LNCAP (cell line): ENCODE data around the gene EXOC1.

Experiments
- TF ChIP-seq, protein P1 (sequence below): fragments of 450-650 bp; IDR thresholded peaks from 2 replicates; pipeline ENCODE4 v1.5.1; 2017; ENCODE audit warnings: mild to moderate bottlenecking

The EXOC1 gene

DNA sequence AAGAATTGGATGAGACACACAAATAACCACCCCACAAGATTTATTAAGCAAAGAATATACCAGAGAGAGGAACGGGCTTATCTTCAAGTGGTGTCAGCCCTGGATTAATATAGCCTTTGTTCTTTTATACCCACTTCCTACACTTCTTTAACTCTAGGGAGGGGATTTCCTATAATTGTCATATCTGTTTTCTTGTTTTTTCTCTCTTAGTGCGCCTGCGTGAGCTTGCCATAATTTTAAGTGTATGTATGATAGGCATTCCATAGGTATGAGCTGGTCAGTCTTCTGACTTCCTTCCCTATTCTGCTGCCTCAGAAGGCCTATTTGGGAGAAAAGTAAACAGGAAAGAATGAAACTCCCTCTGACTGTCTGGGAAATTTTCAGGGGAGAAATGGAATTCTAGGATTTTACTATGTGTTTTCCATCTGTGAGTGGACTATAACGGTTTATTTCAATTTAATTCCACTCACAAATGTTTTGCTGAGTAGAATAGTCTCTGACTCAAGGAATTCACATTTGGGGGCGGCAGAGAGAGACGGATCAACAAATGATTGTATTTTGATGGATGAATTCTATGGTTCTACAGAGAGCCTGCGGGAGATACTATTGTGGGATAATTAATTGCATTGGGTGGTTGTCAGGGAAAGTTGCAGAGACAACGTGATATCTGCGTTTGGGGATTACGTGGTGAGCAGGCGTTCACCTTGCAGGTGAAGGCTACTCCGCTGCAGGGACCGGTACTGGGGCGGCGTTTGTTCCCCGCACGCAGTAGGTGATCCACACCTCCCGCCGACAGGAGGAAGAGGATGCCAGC lies 94.7 kb downstream of the EXOC1 start:
- TF ChIP-seq, protein P1, sequence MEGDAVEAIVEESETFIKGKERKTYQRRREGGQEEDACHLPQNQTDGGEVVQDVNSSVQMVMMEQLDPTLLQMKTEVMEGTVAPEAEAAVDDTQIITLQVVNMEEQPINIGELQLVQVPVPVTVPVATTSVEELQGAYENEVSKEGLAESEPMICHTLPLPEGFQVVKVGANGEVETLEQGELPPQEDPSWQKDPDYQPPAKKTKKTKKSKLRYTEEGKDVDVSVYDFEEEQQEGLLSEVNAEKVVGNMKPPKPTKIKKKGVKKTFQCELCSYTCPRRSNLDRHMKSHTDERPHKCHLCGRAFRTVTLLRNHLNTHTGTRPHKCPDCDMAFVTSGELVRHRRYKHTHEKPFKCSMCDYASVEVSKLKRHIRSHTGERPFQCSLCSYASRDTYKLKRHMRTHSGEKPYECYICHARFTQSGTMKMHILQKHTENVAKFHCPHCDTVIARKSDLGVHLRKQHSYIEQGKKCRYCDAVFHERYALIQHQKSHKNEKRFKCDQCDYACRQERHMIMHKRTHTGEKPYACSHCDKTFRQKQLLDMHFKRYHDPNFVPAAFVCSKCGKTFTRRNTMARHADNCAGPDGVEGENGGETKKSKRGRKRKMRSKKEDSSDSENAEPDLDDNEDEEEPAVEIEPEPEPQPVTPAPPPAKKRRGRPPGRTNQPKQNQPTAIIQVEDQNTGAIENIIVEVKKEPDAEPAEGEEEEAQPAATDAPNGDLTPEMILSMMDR = no peak

DNA sequence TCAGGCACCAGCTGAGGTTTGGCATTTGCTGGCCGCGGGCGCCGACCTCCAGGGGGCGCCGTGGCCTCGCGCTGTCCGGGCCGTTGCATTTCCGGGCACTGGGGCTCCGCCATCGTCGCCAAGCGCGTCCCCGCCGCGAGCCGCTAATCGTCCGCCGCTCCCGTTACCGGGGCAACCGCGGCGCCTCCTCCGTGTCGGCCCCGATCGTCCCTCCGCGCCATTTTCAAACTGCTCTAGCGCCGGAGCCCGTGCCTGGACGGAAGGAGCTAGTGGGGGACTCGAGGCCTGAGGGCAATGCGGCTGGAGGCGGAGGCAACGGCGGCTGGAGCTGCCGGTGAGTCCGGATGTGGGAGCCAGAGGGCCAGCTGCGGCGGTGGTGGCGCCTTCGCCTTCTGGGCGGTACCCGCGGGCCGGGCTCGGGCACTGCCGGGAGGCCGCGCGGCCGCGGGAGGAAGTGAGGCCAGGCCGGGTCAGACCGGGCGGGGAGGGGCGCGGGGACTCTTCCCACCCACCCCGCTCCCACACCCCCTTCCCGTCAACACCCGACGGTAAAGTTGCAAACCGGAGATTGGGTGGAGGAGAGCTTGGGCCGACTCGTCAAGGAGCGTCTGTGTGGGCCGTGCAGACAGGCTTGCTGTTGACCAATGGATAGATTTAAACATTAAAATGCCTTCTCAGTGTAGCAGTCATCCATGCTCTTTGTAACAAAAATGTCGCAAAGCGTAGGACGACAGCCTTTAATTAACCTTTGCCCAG lies 95.5 kb downstream of the EXOC1 start, which contains the start of gene CEP135:
Gene CEP135 (plus strand): TSS at position 220 of the 756 bp plus-strand sequence. CDS start 3,186 bp downstream, outside the sequence.
- TF ChIP-seq, protein P1 = peak; percentile 92

DNA sequence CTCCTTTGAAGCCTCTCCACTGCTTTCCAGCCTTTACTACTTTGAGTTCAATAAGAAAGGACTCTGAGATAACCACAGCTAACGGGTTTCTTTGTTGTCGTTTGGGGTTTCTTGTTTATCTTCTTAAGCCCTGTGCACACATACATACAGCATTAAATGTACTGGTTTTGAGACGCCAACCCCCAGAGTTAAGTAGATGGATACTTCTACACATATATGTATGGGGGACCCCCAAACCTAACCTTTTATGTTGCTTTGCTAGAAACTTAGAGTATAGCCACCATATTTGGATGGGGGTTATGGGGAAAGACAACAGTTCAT lies 96.0 kb downstream of the EXOC1 start:
- TF ChIP-seq, protein P1 = no peak

DNA sequence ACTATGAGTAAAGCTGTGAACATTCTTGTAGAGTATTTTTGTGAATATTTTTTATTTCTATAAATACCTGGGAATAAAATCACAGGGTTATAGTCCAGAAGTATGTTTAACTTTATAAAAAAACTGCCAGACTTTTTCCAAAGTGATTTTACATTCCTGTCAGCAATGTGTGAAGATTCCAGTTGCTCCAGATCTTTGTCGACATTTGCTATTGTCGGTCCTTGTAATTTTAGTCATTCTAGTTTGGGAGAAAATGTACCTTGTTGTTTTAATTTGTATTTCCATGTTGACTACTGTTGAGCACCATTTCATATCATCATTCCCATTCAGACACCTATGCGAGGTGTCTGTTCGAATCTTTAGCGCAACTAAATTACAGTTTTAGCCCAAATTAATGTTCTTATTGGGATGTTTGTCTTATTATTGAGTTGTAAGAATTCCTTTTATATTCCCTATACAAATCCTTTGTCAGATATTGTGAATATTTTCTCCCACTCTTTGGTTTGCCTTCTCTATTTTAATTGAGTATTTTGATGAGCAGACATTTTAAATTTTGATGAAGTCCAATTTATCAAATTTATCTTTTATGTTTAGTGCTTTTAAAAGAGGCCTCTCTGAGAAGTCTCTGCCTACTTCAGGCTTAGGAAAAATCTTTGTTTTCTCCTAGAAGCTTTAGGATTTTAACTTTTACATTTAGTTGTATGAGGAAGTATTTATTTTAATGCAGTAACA lies 97.9 kb downstream of the EXOC1 start:
- TF ChIP-seq, protein P1 = no peak
